Measurements from ENCODE around the gene CHERP. TPM values are rescaled to one million over a fixed set of nuclear protein-coding genes. Genes with fewer than 3 reads are reported as not detected.

CHERP gene
- total and polyA plus RNA-seq, 2 of the 8 experiments (the other 6 are each of a cell fraction or from before 2014, with no cell fraction given) = 13.9 to 73.7 TPM

- H3K4ac ChIP-seq (replicated peaks; ENCODE audit: insufficient read length, low read depth, low read length) = no peak overlapping the region
- no peak overlapping the region for H4K8ac ChIP-seq (ENCODE audit: extremely low read depth, insufficient read depth, low read length)
- H3K36me3 ChIP-seq (ENCODE audit: control insufficient read depth in 2 of 4, insufficient read depth in 4 of 4, low read length in 3 of 4) = peaks cover 21 to 63% (median 47%) of the 10 kb centered on the region in 4 experiments
- H2BK15ac ChIP-seq (ENCODE audit: low read length) = no peak overlapping the region
- no peak overlapping the region for H2BK5ac ChIP-seq (ENCODE audit: low read depth, low read length)
- 0 out of 2 replicates have a peak, but pooled peaks cover under 1% of the 10 kb centered on the region for H3K23me2 ChIP-seq (ENCODE audit: low read depth, low read length)
- no peak overlapping the region for H3K9ac ChIP-seq (replicated peaks in 1 of 4; ENCODE audit: extremely low read depth in 1 of 4, low read depth in 3 of 4, low read length in 3 of 4)
- H2AFZ ChIP-seq (ENCODE audit: low read length) = no peak overlapping the region
- H2AK5ac ChIP-seq (ENCODE audit: low read depth, low read length) = no peak overlapping the region
- no peak for DNase-seq (ENCODE audit: low read depth in 1 of 2, low spot score in 2 of 2)
- no peak overlapping the region for H4K91ac ChIP-seq (replicated peaks; ENCODE audit: insufficient read length, low read length)
- H3K79me2 ChIP-seq (ENCODE audit: control insufficient read depth in 1 of 2, insufficient read depth in 2 of 2, low read length in 2 of 2) = peaks cover 27 to 50% of the 10 kb centered on the region in 2 experiments
- no peak overlapping the region for H3K4me2 ChIP-seq (ENCODE audit: insufficient read depth in 1 of 2, low read depth in 2 of 2, low read length in 2 of 2)
- H3K4me3 ChIP-seq (ENCODE audit: extremely low read depth in 1 of 4, insufficient read depth in 2 of 4, low read depth in 3 of 4, low read length in 4 of 4) = no peak overlapping the region
- H4K5ac ChIP-seq (ENCODE audit: insufficient read length, low read depth, low read length) = no peak overlapping the region
- no peak overlapping the region for H3K14ac ChIP-seq (ENCODE audit: insufficient read length)
- POLR2A ChIA-PET (ENCODE audit: partially characterized antibody) = interaction anchor here (0.5 to 6.2 kb wide), 4 partner anchors 9 to 127 kb away, joined by 3 to 34 read pairs (median 8); partner anchors contain the start of gene SMIM7
- H3K4me1 ChIP-seq (replicated peaks in 1 of 4; ENCODE audit: control insufficient read depth in 3 of 4, insufficient read depth in 4 of 4, low read length in 3 of 4) = peaks cover 0 to 4% (median 3%) of the 10 kb centered on the region in 4 experiments; a peak in 4 of 7 replicates
- no peak overlapping the region for H2BK12ac ChIP-seq (ENCODE audit: low read depth, low read length)
- CTCF ChIA-PET (ENCODE audit: partially characterized antibody) = interaction anchor here (1.0 kb wide), 3 partner anchors 12 to 94 kb away, joined by 3 to 4 read pairs (median 3); no protein-coding TSS in a partner anchor
- H3K23ac ChIP-seq (ENCODE audit: insufficient read length) = no peak overlapping the region
- H3K27ac ChIP-seq (ENCODE audit: low read depth, low read length) = no peak overlapping the region
- TF ChIP-seq CTCF (IDR thresholded peaks at IDR 0.05; ENCODE audit: control extremely low read depth in 1 of 3, insufficient read depth in 1 of 3, low read depth in 1 of 3, low read length in 3 of 3) (peak in 1 of 3 experiments; percentile 7; a peak in 1 of 4 replicates), EZH2 (IDR thresholded peaks at IDR 0.05; ENCODE audit: low read depth, low read length, severe bottlenecking) (no peak), SRF (IDR thresholded peaks at IDR 0.05; ENCODE audit: low read depth, low read length) (no peak)
- no peak overlapping the region for H3K18ac ChIP-seq (ENCODE audit: extremely low read depth, low read length)
- WGBS, 2 experiments (ENCODE audit: extremely low coverage in 1 of 2, insufficient coverage in 1 of 2, insufficient read length in 1 of 2, insufficient replicate concordance in 2 of 2, low coverage in 1 of 2, low lambda C conversion rate in 2 of 2, missing lambda C conversion rate in 1 of 2) = 97% methylated on average over 9 of the region's 9 CpGs; no CpG with 5 or more reads in 1 of the 2 experiments
- H3K56ac ChIP-seq (replicated peaks; ENCODE audit: insufficient read length, low read depth, low read length) = no peak overlapping the region
- peaks cover 25 to 44% of the 10 kb centered on the region in 2 experiments for H4K20me1 ChIP-seq (replicated peaks in 1 of 2; ENCODE audit: control insufficient read depth in 1 of 2, insufficient read depth in 2 of 2, low read length in 2 of 2)
- H3K9me3 ChIP-seq (ENCODE audit: insufficient read depth in 2 of 2, low read depth in 1 of 2, low read length in 1 of 2) = no peaks in the 10 kb centered on the region
- peaks cover 12% of the 10 kb centered on the region for H3K79me1 ChIP-seq (ENCODE audit: low read depth, low read length)
- no peaks in the 10 kb centered on the region for H3K27me3 ChIP-seq (replicated peaks in 1 of 4; ENCODE audit: control insufficient read depth in 3 of 4, extremely low read depth in 1 of 4, insufficient read depth in 3 of 4, low read length in 3 of 4)
- no peak overlapping the region for H2BK20ac ChIP-seq (ENCODE audit: low read length)
- H2BK120ac ChIP-seq (replicated peaks; ENCODE audit: low read depth, low read length) = no peak overlapping the region
- FAIRE-seq = no peak
Measured at GRCh38 chr19:16536130-16536529, 6.1 kb downstream of the CHERP start.

Measured in H1 (cell line).